Left cardiac atrium (tissue), 4 donors: ENCODE data around the gene PLIN4. TPM values are rescaled to one million over a fixed set of nuclear protein-coding genes. Genes with fewer than 3 reads are reported as not detected.

Source experiments
- ATAC-seq, 2 donors: fragments of 200-7000 bp; cut with Tn5 transposase; one replicate each; pipeline ENCODE4 v1.9.1; 2020; ENCODE audit warnings: mild to moderate bottlenecking in 2 of 2, moderate library complexity in 2 of 2
- DNase-seq: peaks from one replicate; pipeline ENCODE4 v3.0.0-alpha.2; 2020
- intact Hi-C, 2 donors: fragments of 100-400 bp; cut with DNase I; formaldehyde crosslinking; loops; one replicate each; pipeline versions ENCODE4 v1.14.1 to v1.15.1; 2022 to 2023
- total RNA-seq, 2 donors: library from RNA; stranded (reverse); fragmentation: NEBNext Ultra II Directional; extraction: Animal tissue kit (Norgen Biotek cat#: 25700); gene quantifications; one replicate each; pipeline ENCODE4 v1.2.1, GENCODE V29; 2021
- donor health status: DM: no; HTN: yes; CAD: no.
- donor health status: DM: no; HTN: yes; CAD: no; lungs with severe emphysema.
- donor health status: DM: yes; HTN: yes; CAD: no.
- donor health status: Dilated cardiomyopathy.

Gene PLIN4
- total RNA-seq, 2 donors from 2014 or later: 331 to 357 TPM

DNA sequence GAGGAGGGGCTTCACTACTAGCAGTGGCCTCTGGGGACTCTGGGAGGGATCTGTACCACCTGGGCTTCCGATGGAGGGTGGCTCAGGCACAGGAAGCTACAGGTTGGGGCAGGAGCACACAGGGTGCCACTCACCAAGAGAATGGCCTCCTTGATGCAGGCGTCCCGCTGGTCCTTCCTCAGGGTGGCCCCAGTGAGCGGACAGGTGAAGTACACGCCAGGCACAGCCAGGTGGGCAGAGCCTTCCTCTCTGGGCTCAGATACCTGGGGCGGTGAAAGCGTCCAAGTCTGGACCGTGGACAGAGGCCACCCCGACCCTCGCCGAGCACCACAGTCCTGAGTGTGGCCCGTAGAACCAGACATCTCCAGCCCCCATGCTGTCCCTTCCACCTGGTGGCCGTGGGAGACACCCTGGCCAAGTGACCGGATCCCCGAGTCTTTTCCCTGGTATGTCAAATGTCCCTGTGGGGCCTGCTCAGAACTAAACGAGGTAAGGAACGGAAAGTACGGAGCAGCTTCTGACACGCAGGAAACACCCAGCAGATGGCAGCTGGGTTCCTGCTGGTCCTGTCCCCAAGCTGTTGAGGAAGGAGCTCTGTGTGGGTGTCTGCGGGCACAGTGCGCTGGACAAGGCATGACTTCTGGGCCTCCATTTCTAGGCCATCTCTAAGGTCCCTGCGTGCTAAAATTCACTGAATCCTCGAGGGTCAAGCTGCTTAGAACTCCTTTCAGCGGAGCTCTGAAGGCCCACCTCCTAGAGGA is 65.9 kb downstream of the PLIN4 start:
- intact Hi-C loops: loop anchor here (10.0 kb wide), 1 partner anchor 48 kb away; the partner anchor contains the start of genes CHAF1A (in 2 of the 2) and SH3GL1 (in 2 of the 2)
- ATAC-seq (no peak), DNase-seq (no peak)

Other genes starting within 250 kb of the PLIN4 start
- gene SHD, start 239.2 kb downstream of the PLIN4 start, total RNA-seq: 10 to 100 TPM; 21.4 to 37.0 TPM
- gene TMIGD2, start 216.1 kb downstream of the PLIN4 start, total RNA-seq: under 1 TPM in 1 of 2 donors, not detected in 1; 0.29 TPM
- gene FSD1, start 213.9 kb downstream of the PLIN4 start, total RNA-seq: not detected
- 1 to 10 TPM; 4.8 to 8.2 TPM for gene STAP2, start 179.7 kb downstream of the PLIN4 start, total RNA-seq
- gene MPND, start 174.9 kb downstream of the PLIN4 start, total RNA-seq: 10 to 100 TPM; 21.1 to 22.3 TPM
- gene SH3GL1, start 117.9 kb downstream of the PLIN4 start, total RNA-seq: 10 to 100 TPM; 31.4 to 39.4 TPM
- gene CHAF1A, start 115.8 kb downstream of the PLIN4 start, total RNA-seq: 1 to 10 TPM; 5.2 to 8.4 TPM
- 100 to 1,000 TPM in 1 of 2 donors, 10 to 100 TPM in 1; 96.9 to 101 TPM for gene UBXN6, start 60.7 kb downstream of the PLIN4 start, total RNA-seq
- 10 to 100 TPM; 20.9 to 25.9 TPM for gene HDGFL2, start 46.2 kb downstream of the PLIN4 start, total RNA-seq
- gene PLIN5, start 16.7 kb upstream of the PLIN4 start, total RNA-seq: 10 to 100 TPM; 32.7 to 47.8 TPM
- gene LRG1, start 21.6 kb upstream of the PLIN4 start, total RNA-seq: 1 to 10 TPM in 1 of 2 donors, under 1 TPM in 1; 0.88 to 1.1 TPM
- gene SEMA6B, start 41.2 kb upstream of the PLIN4 start, total RNA-seq: 10 to 100 TPM; 15.0 to 24.8 TPM
- 1 to 10 TPM; 3.4 to 6.7 TPM for gene TNFAIP8L1, start 121.0 kb upstream of the PLIN4 start, total RNA-seq
- 10 to 100 TPM; 43.2 to 53.7 TPM for gene MYDGF, start 151.9 kb upstream of the PLIN4 start, total RNA-seq
- 10 to 100 TPM; 41.8 to 43.0 TPM for gene DPP9, start 205.4 kb upstream of the PLIN4 start, total RNA-seq